Measurements from ENCODE around the gene NOS1AP.

Gene NOS1AP

GRCh38 chr1:162294015-162294414 lies 224.5 kb downstream of the NOS1AP start:
- DNase-seq (ENCODE audit: low spot score): no peak

DNA sequence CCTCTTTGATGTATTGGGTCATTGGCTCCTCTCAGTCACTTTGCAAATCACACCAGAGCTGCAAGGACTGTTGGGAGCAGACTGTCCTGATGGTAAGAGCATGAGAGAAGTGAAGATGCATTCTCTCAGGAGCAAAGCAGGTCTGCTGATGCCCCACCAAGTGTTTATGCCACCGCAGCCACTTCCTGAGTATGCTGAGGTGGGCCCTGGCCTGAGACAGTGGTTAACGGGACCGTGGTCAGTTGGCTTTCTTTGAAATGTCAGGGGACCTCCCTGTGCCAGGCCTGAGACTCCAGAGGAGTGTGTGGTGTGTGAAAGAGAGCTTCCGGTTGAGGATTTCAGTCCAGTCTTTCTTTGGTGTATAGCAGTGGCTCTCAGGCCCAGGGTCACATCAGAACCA lies 227.7 kb downstream of the NOS1AP start:
- DNase-seq (ENCODE audit: low spot score): no peak

GRCh38 chr1:162298266-162298665 lies 228.8 kb downstream of the NOS1AP start:
- no peak for DNase-seq (ENCODE audit: low spot score)

GRCh38 chr1:162299018-162299417 lies 229.5 kb downstream of the NOS1AP start:
- DNase-seq (ENCODE audit: low spot score): no peak

DNA sequence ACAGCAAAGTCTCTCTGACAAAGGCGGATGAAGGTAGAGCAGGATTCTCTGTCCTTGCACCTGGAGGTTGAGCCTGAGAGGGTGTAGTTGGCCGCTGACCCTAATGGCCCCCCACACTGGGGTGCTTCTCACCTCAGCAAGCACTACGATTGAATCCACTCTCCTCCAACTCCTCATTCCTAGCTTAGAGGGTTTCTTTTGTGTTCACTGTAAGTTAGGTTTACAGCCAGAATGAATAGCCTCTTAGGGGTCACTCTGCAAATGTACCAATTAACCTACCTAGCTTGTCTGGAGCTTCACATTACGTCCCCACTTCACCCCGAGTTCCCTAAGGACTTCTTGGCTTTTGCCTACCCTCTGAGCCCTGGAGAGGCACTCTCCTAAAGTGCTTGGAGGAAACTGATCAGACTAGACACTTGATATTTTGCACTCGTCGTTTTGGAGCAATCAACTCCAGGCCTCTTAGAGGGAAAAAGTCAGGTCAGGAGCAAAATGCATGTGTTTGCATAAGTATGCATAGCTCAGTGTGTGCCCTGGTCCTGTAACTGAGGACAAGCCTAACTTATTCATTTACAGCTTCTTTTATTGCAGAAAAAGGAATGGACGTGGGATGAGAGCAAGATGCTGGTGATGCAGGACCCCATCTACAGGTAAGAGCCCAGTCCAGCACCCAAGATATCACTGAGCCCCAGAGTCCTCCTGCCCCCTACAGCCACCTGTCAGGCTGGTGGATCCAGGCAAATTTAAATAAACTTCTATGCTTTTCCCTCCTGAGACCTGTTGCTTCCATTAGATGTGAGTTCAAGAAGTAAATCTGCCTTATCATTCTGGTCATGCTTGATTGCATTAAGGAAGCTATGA lies 230.8 kb downstream of the NOS1AP start:
- DNase-seq (ENCODE audit: low spot score): no peak

GRCh38 chr1:162301696-162302095 lies 232.2 kb downstream of the NOS1AP start:
- DNase-seq (ENCODE audit: low spot score): no peak

- DNase-seq (ENCODE audit: low spot score): no peak
Observed at GRCh38 chr1:162302306-162303003, 233.0 kb downstream of the NOS1AP start.

GRCh38 chr1:162303004-162303344 lies 233.5 kb downstream of the NOS1AP start:
- no peak for DNase-seq (ENCODE audit: low spot score)

DNA sequence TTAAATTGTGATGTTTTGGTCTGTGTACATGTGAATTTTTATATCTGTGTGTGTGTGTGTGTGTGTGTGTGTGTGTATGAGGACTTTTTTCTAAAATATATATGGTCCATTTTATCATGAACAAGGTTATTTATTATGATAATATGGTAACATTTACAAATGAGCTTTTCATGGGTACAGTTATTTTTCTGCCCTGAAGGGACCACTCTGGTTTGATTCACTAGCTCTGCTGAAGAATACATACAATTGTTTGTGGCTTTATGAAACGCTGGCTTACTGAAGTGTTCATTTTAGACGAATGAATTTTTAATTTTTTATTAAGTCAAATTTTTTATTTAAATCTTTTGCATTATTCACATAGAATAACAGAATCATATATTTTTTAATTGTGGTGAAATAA lies 235.2 kb downstream of the NOS1AP start:
- DNase-seq (ENCODE audit: low spot score): no peak

GRCh38 chr1:162305969-162306368 lies 236.5 kb downstream of the NOS1AP start:
- no peak for DNase-seq (ENCODE audit: low spot score)

- no peak for DNase-seq (ENCODE audit: low spot score)
Observed at GRCh38 chr1:162310337-162310736, 240.8 kb downstream of the NOS1AP start.

- DNase-seq (ENCODE audit: low spot score): no peak
Observed at GRCh38 chr1:162314206-162314605, 244.7 kb downstream of the NOS1AP start.

GRCh38 chr1:162315673-162316072 lies 246.2 kb downstream of the NOS1AP start:
- no peak for DNase-seq (ENCODE audit: low spot score)

- DNase-seq (ENCODE audit: low spot score): no peak
Observed at GRCh38 chr1:162316187-162316586, 246.7 kb downstream of the NOS1AP start.

DNA sequence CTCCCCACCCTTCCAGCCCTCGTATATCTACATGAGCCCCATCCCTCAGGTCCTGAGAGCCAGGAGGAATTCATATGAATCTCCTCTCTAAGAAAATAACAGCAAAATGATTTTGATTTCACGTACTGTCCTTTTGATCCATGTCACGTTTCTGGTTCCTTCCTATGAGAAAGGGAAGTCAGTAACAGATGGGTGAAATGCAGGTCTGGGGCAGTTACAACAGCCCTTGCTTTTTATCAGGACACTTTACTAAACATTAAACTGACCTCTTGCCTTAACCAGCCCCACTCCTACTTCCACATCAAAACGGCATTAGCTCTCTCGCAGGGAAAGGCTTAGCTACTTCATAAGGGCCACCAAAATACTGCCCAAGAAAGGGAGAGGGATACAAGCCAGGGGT lies 248.1 kb downstream of the NOS1AP start:
- DNase-seq (ENCODE audit: low spot score): no peak

DNA sequence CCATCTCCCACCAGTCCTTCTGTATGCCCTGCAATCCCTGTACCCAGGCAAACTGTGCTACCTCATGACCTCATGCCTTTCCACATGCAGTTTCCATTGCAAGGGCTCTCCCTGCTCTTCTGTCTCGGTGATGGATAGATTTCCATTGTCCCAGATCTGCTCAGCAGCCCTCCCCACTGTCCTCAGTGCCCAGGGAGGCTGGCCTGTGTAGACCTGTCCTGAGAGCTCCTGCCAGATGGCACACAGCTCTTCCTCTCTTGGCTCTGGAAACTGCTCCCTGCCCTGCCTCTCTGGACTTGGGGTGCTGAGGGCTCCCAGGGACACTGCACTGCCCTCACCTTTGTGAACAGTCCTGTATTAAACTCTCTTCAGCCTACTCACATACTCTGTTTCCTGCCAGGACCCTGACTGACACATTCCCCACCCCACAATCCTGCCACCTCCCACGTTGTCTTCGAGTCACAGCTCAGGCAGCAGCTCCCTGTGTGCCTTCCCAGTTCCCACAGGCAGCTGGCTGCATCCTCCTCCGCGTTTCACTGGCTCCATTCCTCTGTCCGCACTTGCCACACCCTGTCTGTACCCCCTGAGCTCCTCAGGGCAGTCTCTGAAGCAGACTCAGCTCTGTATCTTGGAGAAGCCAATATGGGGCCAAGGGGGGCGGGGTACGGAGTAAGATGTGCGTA lies 250.1 kb downstream of the NOS1AP start:
- no peak for DNase-seq (ENCODE audit: low spot score)

DNA sequence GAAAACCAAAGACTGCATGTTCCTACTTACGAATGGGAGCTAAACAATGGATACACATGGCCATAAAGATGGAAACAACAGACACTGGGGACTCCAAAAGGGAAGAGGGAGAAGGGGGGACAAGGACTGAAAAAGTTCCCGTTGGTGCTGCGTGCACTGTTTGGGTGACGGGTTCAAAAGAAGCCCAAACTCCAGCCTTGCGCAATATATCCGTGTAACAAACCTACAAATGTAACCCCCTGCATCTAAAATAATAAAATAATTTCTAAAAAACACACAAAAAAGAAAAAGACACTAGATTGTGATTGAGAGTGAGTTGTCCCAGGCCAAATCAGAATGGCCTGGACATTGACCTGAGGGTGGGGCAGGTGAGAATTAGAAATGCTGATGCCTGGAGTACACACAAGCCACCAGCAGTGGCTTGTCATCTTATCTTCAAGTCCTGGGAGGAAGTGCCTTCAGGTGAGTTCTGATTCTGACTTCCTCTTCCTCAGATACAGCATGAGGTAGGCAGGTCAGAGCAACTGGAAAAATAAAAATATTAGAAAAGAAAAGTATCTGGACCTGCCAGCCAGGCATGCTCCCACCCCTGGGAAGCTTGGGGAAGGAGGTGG lies 252.4 kb downstream of the NOS1AP start:
- no peak for DNase-seq (ENCODE audit: low spot score)

DNA sequence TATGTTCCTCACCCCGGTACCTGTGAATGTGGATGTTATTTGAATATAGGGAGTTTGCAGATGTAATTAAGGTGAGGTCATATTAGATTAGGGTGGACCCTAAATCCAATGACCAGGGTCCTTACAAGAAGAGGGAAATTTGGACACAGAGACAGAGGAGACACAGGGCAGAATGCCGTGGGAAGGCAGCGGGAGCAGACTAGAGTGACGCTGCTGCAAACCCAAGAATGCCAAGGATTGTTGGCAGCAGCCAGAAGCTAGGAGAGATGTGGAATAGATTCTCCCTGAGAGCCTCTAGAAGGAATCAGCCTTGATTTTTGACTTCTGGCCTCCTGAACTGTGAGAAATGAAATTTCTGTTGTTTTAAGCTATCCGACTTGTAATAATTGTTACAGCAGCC lies 253.5 kb downstream of the NOS1AP start:
- DNase-seq (ENCODE audit: low spot score): no peak

GRCh38 chr1:162324396-162324795 lies 254.9 kb downstream of the NOS1AP start:
- no peak for DNase-seq (ENCODE audit: low spot score)

DNA sequence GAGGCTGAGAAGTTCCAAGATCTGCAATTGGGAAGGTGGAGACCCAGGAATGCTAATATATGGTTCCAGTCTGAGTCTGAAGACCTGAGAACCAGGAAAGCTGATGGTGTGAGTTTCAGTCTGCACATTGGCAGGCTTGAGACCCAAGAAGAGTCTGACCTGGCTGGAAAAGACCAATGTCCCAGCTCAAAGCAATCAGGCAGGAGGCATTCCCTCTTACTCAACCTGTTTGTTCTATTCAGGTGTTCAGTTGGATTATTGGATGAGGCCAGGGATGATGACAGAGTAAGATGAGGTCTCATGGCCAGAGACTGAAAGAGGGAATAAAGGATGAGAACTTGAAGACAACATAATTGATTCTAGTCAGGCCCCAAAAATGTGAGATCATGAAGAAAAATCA lies 257.1 kb downstream of the NOS1AP start:
- no peak for DNase-seq (ENCODE audit: low spot score)

- no peak for DNase-seq (ENCODE audit: low spot score)
Observed at GRCh38 chr1:162327144-162327787, 257.8 kb downstream of the NOS1AP start.

DNA sequence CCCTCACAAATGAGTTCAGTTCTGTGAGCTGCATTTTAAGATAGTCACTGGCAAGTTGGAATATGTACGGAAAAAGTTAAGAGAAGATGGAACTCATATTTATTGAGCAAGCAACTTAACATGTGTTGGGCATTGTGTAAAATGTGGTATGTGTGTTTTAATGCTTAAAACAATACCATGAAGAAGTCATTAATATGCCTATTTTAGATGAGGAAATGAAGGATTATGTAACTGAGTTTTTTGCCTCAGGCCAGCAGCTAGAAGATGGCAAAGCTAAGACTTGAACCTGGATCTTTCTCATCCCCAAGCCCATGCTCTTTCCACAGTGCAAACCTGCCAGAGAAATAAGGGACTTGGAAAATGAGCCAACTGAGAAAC lies 258.3 kb downstream of the NOS1AP start:
- DNase-seq (ENCODE audit: low spot score): no peak

All from SK-N-DZ (cell line).